GM12864 (cell line): ENCODE data around the gene ERMN.
"Not testable (repeated sequence)": the region's sequence is repeated elsewhere in the genome, so short reads cannot be mapped to it uniquely, and the experiment has no call there.

ENCODE experiments used
- DNase-seq: peaks from one replicate; pipeline ENCODE4 v3.0.0-alpha.2; 2011; ENCODE audit warnings: low read depth
- H3K4me3 ChIP-seq: 2 replicates; pipeline ENCODE4 v1.5.1; 2011; ENCODE audit warnings: mild to moderate bottlenecking, low read depth, low read length, control low read depth
- TF ChIP-seq, protein P1 (sequence below): IDR thresholded peaks from 2 replicates; pipeline ENCODE4 v1.5.1; 2011; ENCODE audit warnings: low read depth, mild to moderate bottlenecking, moderate library complexity, low read length, control low read depth, inconsistent platforms; ENCODE audit errors: missing control alignments

The ERMN gene

DNA sequence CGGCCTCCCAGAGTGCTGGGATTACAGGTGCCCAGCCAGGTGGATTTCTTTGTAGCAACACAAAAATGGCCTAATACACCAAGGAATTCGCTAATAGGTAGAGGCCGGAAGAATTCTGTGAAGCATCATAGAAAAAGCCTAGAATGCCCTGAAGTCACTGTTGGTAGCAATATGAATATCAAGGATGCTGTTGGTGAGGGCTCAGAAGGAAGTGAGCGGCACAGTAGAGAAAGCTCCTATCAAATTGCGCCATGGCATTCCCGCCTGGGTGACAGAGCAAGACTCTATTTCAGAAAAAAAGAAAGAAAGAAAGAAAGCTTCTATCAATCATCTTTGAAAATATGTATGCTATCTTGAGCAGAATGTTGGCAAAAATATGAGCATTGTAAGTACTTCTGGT is 44.3 kb downstream of the ERMN start:
- TF ChIP-seq, protein P1, sequence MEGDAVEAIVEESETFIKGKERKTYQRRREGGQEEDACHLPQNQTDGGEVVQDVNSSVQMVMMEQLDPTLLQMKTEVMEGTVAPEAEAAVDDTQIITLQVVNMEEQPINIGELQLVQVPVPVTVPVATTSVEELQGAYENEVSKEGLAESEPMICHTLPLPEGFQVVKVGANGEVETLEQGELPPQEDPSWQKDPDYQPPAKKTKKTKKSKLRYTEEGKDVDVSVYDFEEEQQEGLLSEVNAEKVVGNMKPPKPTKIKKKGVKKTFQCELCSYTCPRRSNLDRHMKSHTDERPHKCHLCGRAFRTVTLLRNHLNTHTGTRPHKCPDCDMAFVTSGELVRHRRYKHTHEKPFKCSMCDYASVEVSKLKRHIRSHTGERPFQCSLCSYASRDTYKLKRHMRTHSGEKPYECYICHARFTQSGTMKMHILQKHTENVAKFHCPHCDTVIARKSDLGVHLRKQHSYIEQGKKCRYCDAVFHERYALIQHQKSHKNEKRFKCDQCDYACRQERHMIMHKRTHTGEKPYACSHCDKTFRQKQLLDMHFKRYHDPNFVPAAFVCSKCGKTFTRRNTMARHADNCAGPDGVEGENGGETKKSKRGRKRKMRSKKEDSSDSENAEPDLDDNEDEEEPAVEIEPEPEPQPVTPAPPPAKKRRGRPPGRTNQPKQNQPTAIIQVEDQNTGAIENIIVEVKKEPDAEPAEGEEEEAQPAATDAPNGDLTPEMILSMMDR: no peak
- DNase-seq: no peak
- H3K4me3 ChIP-seq: no peak overlapping the region

GRCh38 chr2:157279311-157279710 is 46.3 kb downstream of the ERMN start:
- DNase-seq, H3K4me3 ChIP-seq: not testable (repeated sequence)

DNA sequence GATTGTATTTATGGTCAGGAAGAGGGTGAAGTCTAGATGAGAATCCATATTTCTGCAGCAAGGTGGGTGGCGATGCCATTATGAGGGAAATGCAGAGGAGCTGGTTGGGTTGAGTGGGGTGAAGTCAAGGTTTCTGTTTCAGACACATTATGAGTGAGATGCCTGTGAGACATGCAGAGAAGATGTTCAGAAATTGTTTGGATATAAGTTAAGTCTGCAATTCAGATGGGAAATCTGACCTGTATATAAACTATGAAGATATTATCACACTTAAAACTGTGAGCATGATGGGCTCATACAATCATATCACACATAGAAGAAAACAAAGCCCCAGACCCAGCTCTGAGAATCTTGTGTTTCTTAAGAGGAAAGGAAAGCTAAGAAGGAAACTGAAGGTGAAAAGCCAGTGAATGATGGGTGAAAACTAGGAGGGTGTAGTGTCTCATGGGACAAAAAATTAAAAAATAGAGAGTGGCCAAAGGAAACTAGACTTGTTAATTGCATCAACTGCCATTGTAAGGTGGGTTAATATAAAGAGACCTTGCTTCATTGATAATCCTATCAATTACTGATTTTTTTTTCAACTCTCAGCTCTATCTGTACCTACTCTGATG is 53.9 kb downstream of the ERMN start:
- no peak overlapping the region for H3K4me3 ChIP-seq
- TF ChIP-seq, protein P1: no peak
- no peak for DNase-seq

DNA sequence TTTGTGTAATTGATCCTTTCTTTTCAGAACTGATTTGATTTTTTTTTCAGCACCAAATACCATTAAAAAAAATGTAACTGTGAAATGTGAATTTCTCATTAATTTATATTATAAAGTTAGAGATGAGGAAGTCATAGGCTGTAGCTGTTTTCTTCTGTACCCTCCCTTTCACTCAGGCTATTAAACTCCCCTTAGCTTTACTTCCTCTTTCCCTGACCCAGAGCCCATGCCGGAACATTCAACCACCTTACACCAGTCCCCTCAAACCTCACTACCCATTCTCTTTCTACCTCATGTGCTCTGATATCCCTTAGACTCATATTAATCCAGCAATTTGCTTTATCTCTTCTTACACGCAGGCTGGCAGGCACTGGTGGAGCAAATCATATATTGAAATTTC is 55.7 kb downstream of the ERMN start:
- no peak for DNase-seq
- TF ChIP-seq, protein P1: no peak
- no peak overlapping the region for H3K4me3 ChIP-seq

GRCh38 chr2:157269060-157269459 is 56.6 kb downstream of the ERMN start:
- TF ChIP-seq, protein P1: no peak

More at GRCh38 chr2:157269060-157269459, 56.6 kb downstream of the ERMN start:
- DNase-seq: no peak
- no peak overlapping the region for H3K4me3 ChIP-seq
